Frontal cortex (tissue), 4 donors: ENCODE data around the gene ETFRF1. TPM values are rescaled to one million over a fixed set of nuclear protein-coding genes. Genes with fewer than 3 reads are reported as not detected.
A peak's percentile ranks its signal among the peaks of the same experiment; 100 is the strongest.

Experiments used
- DNase-seq, 2 donors: peaks; one replicate each; pipeline ENCODE4 v3.0.0; 2012; ENCODE audit warnings: low spot score in 2 of 2
- FAIRE-seq: peaks from 2 replicates; lab custom pipeline; 2012; peaks lifted over from hg19 to GRCh38; lab: Jason Lieb, UNC
- total RNA-seq: library from RNA; depleted of rRNA; stranded (reverse); fragments of >200 nt; gene quantifications from one replicate; pipeline ENCODE4 v1.2.3, GENCODE V29; 2014
- donor health status: control.
- donor health status: control.
- donor health status: control.

Gene ETFRF1
- total RNA-seq, 1 donor from 2014 or later, result 29.8 TPM

GRCh38 chr12:25207846-25208245, 12.8 kb downstream of the ETFRF1 start:
- no peak for DNase-seq
- FAIRE-seq, result no peak

GRCh38 chr12:25208554-25208953, 13.5 kb downstream of the ETFRF1 start:
- no peak for DNase-seq
- FAIRE-seq, result no peak

GRCh38 chr12:25213338-25213737, 18.3 kb downstream of the ETFRF1 start:
- DNase-seq (no peak), FAIRE-seq (no peak)

GRCh38 chr12:25236190-25236589, 41.2 kb downstream of the ETFRF1 start:
- FAIRE-seq (no peak), DNase-seq (no peak)

DNA sequence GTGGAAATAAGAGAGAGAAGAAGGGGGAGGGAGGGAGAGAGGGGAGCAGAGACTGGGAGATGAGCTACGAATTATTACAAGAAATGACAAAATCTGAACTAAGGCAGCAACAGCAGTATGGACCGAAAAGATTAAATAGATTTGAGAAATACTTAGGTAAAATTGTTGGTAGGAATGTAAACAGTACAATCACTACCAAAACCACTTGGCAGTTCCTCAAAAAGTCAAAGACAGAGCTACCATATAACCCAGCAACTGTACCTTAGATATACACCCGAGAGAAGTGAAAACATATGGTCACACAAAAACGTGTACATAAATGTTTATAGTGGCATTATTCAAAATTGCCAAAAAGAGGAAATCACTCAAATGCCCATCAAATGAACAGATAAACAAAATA, 41.6 kb downstream of the ETFRF1 start:
- FAIRE-seq, result no peak
- DNase-seq, result no peak

DNA sequence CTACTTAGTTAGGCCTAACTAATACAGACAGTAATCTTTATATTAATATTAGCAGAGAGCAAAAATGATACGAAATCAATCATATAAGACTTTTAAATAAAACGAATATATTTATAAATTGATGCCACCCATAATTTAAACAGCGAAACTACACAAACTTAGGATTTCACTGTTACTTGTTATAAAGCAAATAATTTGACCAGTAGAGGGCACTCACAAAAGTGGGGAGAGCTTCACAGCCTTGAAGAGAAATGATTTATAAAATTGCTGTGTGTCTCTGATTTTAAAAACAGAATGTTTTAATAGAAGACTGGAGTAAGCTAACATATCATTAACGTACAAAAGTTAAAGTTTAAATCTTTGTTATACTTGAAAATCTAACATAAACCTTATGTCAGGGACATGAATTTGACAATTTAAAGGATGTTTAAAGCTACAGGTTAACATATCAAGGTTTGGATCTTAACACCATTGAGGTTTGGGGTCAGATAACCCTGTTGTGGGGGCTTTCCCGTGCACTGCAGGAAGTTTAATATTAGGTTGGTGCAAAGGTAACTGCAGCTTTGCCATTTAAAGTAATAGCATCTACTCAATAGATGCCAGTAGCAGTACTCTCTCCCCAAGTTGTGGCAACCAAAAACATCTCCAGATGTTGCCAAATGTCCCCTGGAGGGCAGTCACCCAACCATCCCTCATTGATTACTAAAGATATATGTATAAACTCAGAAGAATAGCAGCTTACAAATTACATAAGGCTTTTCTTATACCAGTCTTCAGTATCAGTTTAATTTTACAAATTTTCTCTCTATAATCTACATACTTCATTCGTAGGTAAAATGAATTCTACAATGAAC, 46.4 kb downstream of the ETFRF1 start:
- FAIRE-seq, result peak; percentile 93
- peak in 1 of 2 donors; percentile 14 for DNase-seq

- FAIRE-seq (no peak), DNase-seq (no peak)
These were observed 48.1 kb downstream of the ETFRF1 start for GRCh38 chr12:25242981-25243679.

GRCh38 chr12:25243680-25243990, 48.6 kb downstream of the ETFRF1 start:
- FAIRE-seq (no peak), DNase-seq (no peak)

GRCh38 chr12:25245491-25245890, 50.5 kb downstream of the ETFRF1 start:
- FAIRE-seq (no peak), DNase-seq (no peak)

DNA sequence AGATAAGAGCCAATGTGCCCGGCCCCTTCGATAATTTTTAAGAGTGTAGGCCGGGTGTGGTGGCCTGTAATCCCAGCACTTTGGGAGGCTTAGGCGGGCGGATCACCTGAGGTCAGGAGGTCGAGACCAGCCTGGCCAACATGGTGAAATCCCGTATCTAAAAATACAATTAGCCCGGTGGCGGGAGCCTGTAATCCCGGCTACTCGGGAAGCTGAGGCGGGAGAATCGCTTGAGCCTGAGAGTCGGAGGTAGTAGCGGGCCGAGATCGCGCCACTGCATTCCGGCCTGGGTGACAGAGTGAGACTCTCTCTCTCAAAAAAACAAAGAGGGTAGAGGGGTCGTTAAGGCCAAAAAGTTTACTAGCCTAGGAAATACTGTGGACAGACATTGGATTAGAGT, 53.1 kb downstream of the ETFRF1 start:
- DNase-seq (no peak), FAIRE-seq (no peak)

- FAIRE-seq, result no peak
- DNase-seq, result no peak
These were observed 53.7 kb downstream of the ETFRF1 start for GRCh38 chr12:25248732-25249131.

GRCh38 chr12:25249931-25250738, 55.1 kb downstream of the ETFRF1 start:
- no peak for FAIRE-seq
- peak; percentile 28 to 36 for DNase-seq

DNA sequence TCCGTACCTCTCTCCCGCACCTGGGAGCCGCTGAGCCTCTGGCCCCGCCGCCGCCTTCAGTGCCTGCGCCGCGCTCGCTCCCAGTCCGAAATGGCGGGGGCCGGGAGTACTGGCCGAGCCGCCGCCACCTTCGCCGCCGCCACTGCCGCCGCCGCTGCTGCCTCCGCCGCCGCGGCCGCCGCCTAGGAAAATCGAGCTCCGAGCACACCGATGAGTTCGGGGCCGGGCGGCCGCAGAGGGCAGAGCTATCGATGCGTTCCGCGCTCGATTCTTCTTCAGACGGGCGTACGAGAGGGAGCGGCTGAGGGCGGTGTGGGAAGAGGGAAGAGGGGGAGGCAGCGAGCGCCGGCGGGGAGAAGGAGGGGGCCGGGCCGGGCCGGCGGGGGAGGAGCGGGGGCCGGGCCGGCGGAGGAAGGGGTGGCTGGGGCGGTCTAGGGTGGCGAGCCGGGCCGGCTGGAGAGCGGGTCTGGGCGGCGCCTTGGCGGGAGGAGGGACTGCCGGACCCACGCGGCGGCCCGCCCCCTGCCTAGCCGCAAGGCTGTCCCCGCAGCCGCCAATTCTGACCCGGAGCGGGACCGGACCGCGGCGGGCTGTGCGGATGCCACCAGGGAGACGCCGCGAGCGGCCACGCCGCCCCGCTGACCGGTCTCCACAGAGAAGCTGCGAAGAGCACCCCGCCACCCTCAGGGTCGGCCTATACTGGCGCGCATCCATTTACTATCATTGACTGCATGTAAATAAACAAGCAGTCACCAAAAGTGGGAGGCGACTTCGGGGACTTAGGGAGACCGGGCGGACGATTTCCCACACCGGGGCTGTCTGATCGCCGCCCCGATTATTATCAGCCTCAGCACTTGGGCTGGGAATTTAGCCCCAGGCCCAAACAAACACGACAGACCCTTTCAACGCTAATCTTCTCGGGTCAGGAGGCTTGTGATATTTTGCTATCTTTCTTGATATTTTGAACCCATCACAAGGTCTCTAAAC, 56.0 kb downstream of the ETFRF1 start, which contains the start of gene KRAS:
KRAS (minus strand) TSS at position 186 of the 987 bp plus-strand sequence.
- FAIRE-seq, result no peak
- DNase-seq, result peak; percentile 90 to 94

GRCh38 chr12:25251769-25252168, 56.7 kb downstream of the ETFRF1 start:
- FAIRE-seq (no peak), DNase-seq (no peak)

DNA sequence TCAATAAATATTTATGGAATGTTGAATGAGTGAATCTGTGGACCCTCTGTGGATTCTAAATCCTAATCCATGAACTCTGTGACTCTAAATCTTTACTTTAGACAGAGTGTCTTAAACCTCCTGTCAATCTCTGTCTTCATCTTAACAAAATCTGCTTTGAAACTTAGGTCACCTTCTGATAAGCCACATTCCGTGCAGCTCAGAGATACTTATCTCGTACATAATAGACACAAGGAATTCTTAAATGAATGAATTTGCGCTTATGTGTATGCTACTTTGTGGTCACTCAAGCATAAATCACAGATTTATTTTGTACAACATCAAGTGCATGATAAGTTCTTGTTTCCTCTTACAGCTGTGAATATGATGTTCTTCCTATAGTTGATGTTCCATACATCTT, 57.9 kb downstream of the ETFRF1 start:
- no peak for FAIRE-seq
- no peak for DNase-seq

GRCh38 chr12:25253371-25254068, 58.5 kb downstream of the ETFRF1 start:
- DNase-seq, result no peak
- no peak for FAIRE-seq

DNA sequence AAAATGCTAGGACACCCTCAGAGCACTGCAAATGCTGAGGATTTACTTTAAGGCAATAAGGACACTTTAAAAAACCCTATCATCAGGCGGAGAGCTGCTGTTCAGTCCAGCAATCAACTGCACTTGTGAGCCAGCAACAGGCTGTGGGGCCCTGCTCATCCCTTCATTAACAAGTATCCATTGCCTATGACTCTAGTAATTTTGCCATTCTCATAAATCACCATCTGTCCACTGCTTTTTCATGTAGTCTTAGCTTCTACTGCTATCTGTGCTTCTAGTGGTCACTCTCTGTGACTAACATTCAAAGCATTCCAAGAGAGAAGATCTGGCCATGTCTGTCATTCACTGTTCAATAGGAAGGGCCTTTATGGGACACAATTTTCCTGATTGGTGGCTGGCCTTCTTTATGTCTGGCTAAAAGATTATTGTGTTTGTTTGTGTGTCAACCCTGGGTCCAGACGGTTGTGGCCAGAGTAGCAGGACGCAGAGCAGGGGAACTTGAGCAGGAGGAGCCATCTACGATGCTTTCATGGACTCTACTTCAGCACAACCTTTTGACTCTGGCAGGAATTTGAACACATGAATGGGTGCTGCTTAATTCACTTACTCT, 59.3 kb downstream of the ETFRF1 start:
- DNase-seq (no peak), FAIRE-seq (no peak)
